Esophagus squamous epithelium (tissue), 5 donors: ENCODE data around the gene ALDH3A1. TPM values are rescaled to one million over a fixed set of nuclear protein-coding genes. Genes with fewer than 3 reads are reported as not detected.

ENCODE experiments used
- DNase-seq: peaks from one replicate; lab custom pipeline; 2025; lab: John Stamatoyannopoulos, UW
- H3K27ac ChIP-seq, 4 donors: fragments of 200-600 bp; sonication (generic); one replicate each; pipeline ENCODE4 v1.5.1; 2016 to 2019; ENCODE audit warnings: mild to moderate bottlenecking in 1 of 4
- H3K27me3 ChIP-seq, 4 donors: fragments of 200-600 bp; sonication (generic); 1 replicate in 3 of 4; 2 replicates in 1 of 4; pipeline versions ENCODE4 v1.5.1 to v1.6.0; 2017 to 2021; ENCODE audit warnings: antibody characterized with exemption in 1 of 4
- H3K36me3 ChIP-seq, 3 donors: fragments of 200-600 bp; sonication (generic); one replicate each; pipeline ENCODE4 v1.5.1; 2016 to 2019
- H3K4me1 ChIP-seq, 3 donors: fragments of 200-600 bp; sonication (generic); one replicate each; pipeline ENCODE4 v1.5.1; 2017 to 2019
- H3K4me3 ChIP-seq, 4 donors: fragments of 200-600 bp; sonication (generic); 1 replicate in 3 of 4; 2 replicates in 1 of 4; pipeline ENCODE4 v1.5.1; 2016 to 2019; ENCODE audit warnings: mild to moderate bottlenecking in 2 of 4, moderate library complexity in 1 of 4
- H3K9me3 ChIP-seq, 3 donors: fragments of 200-600 bp; sonication (generic); one replicate each; pipeline ENCODE4 v1.5.1; 2016 to 2019
- POLR2A ChIP-seq, 4 donors: fragments of 450-650 bp; IDR thresholded peaks; one replicate each; pipeline ENCODE4 v1.6.1; 2017; ENCODE audit warnings: antibody characterized with exemption in 4 of 4, mild to moderate bottlenecking in 4 of 4, moderate library complexity in 3 of 4
- WGBS, 2 donors: methylation state at CpG; one replicate each; pipeline ENCODE4 v1.1.5; 2018; 5-methylcytosine and 5-hydroxymethylcytosine counted together
- intact Hi-C: fragments of 100-400 bp; cut with DNase I; formaldehyde crosslinking; loops from one replicate; pipeline ENCODE4 v1.15.0; 2022
- total RNA-seq, 4 donors: library from RNA; depleted of rRNA; stranded (reverse); fragments of >200 nt; gene quantifications; one replicate each; pipeline ENCODE4 v1.1.0, GENCODE V29; 2016
- TF ChIP-seq, protein P1 (sequence below), 6 experiments: fragments of 450-650 bp in 4 of 6; fragments of 200-600 bp in 2 of 6; sonication (generic) in 2 of 6; IDR thresholded peaks; one replicate each; pipeline ENCODE4 v1.5.1; 2016 to 2019; ENCODE audit warnings: antibody characterized with exemption in 6 of 6, mild to moderate bottlenecking in 4 of 6, moderate library complexity in 4 of 6
- donor health status: DM: yes; HTN: yes; CAD: no.

The ALDH3A1 gene
- total RNA-seq, 4 donors from 2014 or later: 480 to 2,454 (median 606) TPM

DNA sequence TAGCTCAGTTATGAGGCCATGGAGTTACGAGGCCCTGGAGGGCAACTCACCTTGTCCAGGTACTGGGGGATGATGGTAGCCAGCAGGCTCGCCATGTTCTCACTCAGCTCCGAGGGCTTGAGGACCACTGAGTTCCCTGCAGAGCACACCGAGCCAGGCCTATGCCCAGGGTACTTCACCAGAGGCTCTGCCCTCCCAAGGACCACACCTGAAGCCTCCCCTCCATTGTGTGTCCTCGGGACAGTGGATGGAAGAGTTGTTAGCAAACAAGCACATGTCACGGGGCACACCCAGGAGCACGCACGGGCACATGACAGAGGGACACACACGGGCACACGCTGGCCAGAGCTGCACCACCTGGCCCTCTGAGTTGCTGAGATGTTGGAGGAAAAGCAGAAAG is 5.6 kb downstream of the ALDH3A1 start:
- intact Hi-C loops: no loop called here
- H3K4me3 ChIP-seq: no peak overlapping the region

DNA sequence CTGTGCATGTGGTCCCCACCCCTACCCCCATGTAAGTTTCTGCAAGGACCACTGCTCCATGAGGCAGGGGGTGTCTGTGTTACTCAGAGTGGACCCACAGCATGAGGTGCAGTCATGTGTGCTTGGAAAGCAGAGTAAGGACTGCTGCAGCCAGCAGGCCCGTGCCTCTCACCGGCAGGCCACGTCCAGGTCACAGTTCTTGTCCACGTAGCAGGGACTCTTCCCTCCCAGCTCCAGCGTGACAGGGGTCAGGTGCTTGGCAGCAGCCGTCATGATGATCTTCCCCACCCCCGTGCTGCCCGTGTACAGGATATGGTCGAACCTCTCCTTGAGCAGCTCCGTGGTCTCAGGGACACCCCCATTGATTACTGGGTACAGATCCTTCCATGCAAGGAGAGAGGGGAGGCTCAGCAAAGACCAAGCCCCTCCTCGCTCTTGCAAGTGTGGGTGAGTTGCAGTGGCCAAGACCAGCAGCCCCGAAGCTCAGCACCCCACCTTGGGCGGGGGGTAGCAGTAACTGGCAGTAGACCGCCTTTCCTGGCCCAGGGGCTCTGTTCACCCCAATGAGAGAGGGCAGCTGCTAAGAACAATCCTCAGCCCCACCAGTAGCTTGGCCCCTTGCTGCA is 6.2 kb downstream of the ALDH3A1 start:
- H3K27ac ChIP-seq: no peak overlapping the region
- H3K27me3 ChIP-seq: no peaks in the 10 kb centered on the region
- H3K4me3 ChIP-seq: no peak overlapping the region
- peaks cover 0 to 67% (median 0%) of the 10 kb centered on the region in 3 donors for H3K36me3 ChIP-seq
- intact Hi-C loops: no loop called here
- 76 to 92% methylated on average over 2 to 10 of the region's 14 CpGs for WGBS, 2 donors
- no peak for DNase-seq
- TF ChIP-seq POLR2A (IDR thresholded peaks at IDR 0.05): no peak
- TF ChIP-seq, protein P1, sequence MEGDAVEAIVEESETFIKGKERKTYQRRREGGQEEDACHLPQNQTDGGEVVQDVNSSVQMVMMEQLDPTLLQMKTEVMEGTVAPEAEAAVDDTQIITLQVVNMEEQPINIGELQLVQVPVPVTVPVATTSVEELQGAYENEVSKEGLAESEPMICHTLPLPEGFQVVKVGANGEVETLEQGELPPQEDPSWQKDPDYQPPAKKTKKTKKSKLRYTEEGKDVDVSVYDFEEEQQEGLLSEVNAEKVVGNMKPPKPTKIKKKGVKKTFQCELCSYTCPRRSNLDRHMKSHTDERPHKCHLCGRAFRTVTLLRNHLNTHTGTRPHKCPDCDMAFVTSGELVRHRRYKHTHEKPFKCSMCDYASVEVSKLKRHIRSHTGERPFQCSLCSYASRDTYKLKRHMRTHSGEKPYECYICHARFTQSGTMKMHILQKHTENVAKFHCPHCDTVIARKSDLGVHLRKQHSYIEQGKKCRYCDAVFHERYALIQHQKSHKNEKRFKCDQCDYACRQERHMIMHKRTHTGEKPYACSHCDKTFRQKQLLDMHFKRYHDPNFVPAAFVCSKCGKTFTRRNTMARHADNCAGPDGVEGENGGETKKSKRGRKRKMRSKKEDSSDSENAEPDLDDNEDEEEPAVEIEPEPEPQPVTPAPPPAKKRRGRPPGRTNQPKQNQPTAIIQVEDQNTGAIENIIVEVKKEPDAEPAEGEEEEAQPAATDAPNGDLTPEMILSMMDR (IDR thresholded peaks at IDR 0.05): no peak
- H3K4me1 ChIP-seq: peaks cover 10 to 54% (median 13%) of the 10 kb centered on the region in 3 donors
- H3K9me3 ChIP-seq: no peaks in the 10 kb centered on the region

More for the DNA sequence above, 5.6 kb downstream of the ALDH3A1 start:
- Histone ChIP-seq H3K4me1 (peaks cover 10 to 59% (median 13%) of the 10 kb centered on the region in 3 donors), H3K27ac (no peak overlapping the region), H3K27me3 (no peaks in the 10 kb centered on the region), H3K9me3 (no peaks in the 10 kb centered on the region), H3K36me3 (peaks cover 0 to 62% (median 0%) of the 10 kb centered on the region in 3 donors)
- DNase-seq: no peak
- TF ChIP-seq, protein P1 (IDR thresholded peaks at IDR 0.05): no peak
- no peak for TF ChIP-seq POLR2A (IDR thresholded peaks at IDR 0.05)
- WGBS, 2 donors: 66 to 100% methylated on average over 1 to 4 of the region's 10 CpGs

DNA sequence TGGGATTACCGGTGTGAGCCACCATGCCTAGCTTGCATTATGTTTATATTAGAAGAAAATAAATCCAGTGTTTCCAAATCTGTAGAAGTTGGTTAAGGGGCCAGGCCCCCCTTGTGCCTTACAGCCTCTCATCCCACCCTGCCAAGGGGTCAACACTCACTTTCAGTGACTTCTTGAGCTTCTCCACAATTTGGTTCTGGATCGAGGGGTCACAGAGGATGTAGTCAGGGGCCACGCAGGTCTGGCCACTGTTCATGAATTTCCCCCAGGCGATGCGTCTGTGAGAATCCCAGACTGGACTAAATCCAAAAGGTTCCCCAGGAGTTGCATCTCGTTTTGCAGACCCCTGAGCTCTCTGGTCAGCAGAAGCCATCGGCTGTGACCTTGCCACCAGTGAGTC is 7.2 kb downstream of the ALDH3A1 start:
- Histone ChIP-seq H3K36me3 (peaks cover 0 to 68% (median 0%) of the 10 kb centered on the region in 3 donors), H3K4me1 (peaks cover 10 to 44% (median 13%) of the 10 kb centered on the region in 3 donors), H3K27me3 (no peaks in the 10 kb centered on the region), H3K4me3 (no peak overlapping the region), H3K9me3 (no peaks in the 10 kb centered on the region), H3K27ac (no peak overlapping the region)
- no peak for DNase-seq
- WGBS, 2 donors: 81 to 93% methylated on average over 3 to 7 of the region's 7 CpGs
- TF ChIP-seq, protein P1 (IDR thresholded peaks at IDR 0.05): no peak
- no peak for TF ChIP-seq POLR2A (IDR thresholded peaks at IDR 0.05)
- intact Hi-C loops: no loop called here

DNA sequence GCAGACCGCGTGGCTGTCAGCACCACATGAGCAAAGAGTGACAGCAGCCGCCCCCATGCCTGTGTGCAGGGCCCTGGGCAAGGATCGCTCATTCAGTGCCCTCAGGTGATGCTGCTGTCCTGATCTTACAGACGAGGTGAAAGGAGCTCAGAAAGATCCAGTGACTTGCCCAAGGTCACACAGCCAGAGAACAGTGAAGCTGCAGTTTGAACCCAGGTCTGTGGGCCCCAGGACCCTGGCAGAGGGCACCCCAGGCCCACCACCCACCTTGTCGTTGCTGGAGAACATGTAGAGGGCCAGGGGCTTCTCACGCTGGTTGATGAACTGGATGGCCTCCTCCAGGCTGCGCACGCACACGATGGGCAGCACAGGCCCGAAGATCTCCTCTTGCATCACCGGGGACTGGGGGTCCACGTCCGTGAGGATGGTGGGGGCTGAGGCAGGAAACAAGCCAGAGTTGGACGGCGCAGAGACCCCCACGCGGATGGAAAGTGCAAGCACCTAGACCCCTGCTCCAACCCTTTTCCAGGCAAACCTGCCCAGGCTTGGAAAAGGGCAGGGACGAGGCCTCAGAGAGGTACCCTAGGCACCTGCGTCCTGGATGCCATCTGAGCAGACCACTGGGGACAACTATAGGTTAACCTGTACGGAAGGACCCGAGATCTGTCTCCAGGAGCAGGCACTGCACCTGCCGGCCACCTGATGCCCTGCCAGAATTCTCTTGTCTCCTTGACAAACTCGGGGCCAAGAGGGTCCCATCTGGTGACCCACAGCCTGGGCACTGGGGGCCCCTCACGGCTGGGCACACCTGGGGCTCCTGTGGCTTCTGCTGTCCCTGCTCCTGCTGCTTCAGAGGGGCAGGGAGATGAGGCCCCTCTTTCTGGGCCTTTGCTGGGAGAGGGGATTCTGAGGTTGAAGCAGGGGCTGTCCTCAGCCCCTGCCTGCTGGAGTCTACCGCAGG is 8.6 kb downstream of the ALDH3A1 start:
- Histone ChIP-seq H3K27ac (no peak overlapping the region), H3K36me3 (peaks cover 0 to 68% (median 0%) of the 10 kb centered on the region in 3 donors), H3K9me3 (no peaks in the 10 kb centered on the region), H3K4me3 (no peak overlapping the region), H3K4me1 (peaks cover 3 to 30% (median 4%) of the 10 kb centered on the region in 3 donors), H3K27me3 (no peaks in the 10 kb centered on the region)
- 84 to 90% methylated on average over 9 to 14 of the region's 26 CpGs for WGBS, 2 donors
- DNase-seq: no peak
- TF ChIP-seq POLR2A (IDR thresholded peaks at IDR 0.05): no peak
- TF ChIP-seq, protein P1 (IDR thresholded peaks at IDR 0.05): no peak
- intact Hi-C loops: no loop called here
